ENCODE measurements around the gene FAM221A. TPM values are rescaled to one million over a fixed set of nuclear protein-coding genes. Genes with fewer than 3 reads are reported as not detected.

Gene FAM221A
- total RNA-seq, 1 donor from 2014 or later: 11.1 TPM

DNA sequence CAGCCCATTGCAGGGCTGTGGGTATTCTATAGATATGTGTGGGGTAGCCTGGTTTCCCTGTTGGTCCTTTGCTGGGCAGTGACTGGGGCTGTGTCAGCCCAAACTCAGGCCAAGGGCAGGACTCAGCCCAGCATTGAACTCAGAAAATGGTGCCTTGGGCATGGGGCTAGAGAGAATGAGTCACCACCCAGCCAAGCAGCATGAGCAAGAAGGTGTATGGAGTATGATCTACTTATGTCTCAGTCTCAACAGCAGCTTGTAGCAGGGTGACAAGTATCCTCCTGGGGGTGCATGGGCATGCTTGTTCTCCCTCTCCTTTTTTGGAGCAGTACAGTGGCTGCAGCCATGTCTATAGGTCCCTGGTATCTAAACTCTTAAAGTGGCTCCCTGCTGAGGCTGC lies 62.1 kb downstream of the FAM221A start:
- no peaks in the 10 kb centered on the region for H3K4me1 Mint-ChIP-seq
- DNase-seq (ENCODE audit: low read depth, low spot score): no peak
- peaks cover 9% of the 10 kb centered on the region for H3K36me3 Mint-ChIP-seq (ENCODE audit: low read depth)
- no peak overlapping the region for H3K4me3 Mint-ChIP-seq
- no peaks in the 10 kb centered on the region for H3K27me3 Mint-ChIP-seq (ENCODE audit: low read depth)
- peaks cover 20% of the 10 kb centered on the region for H3K9me3 Mint-ChIP-seq
- H3K27ac Mint-ChIP-seq (ENCODE audit: unreplicated experiment): no peak overlapping the region
- TF ChIP-seq CTCF (conservative IDR thresholded peaks at IDR 0.05): no peak

DNA sequence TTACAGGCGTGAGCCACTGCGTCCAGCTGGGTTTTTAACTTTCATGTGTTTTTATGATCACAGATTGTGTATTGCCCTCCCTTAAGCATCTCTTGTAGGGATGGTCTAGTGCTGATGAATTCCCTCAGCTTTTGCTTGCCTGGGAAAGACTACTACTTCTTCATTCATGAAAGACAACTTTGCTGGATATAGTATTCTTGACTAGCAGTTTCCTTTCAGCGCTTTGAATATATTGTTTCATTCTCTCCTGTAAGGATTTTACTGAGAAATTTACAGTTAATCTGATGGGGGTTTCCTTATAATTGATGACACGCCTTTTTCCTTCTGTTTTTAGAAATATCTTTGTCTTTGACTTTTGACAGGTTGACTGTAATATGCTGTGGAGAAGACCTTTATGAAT lies 63.2 kb downstream of the FAM221A start:
- H3K27me3 Mint-ChIP-seq (ENCODE audit: low read depth): no peaks in the 10 kb centered on the region
- H3K4me1 Mint-ChIP-seq: no peaks in the 10 kb centered on the region
- H3K36me3 Mint-ChIP-seq (ENCODE audit: low read depth): peaks cover 9% of the 10 kb centered on the region
- H3K4me3 Mint-ChIP-seq: no peak overlapping the region
- DNase-seq (ENCODE audit: low read depth, low spot score): no peak
- no peak for TF ChIP-seq CTCF (conservative IDR thresholded peaks at IDR 0.05)
- H3K9me3 Mint-ChIP-seq: peaks cover 20% of the 10 kb centered on the region
- H3K27ac Mint-ChIP-seq (ENCODE audit: unreplicated experiment): no peak overlapping the region

DNA sequence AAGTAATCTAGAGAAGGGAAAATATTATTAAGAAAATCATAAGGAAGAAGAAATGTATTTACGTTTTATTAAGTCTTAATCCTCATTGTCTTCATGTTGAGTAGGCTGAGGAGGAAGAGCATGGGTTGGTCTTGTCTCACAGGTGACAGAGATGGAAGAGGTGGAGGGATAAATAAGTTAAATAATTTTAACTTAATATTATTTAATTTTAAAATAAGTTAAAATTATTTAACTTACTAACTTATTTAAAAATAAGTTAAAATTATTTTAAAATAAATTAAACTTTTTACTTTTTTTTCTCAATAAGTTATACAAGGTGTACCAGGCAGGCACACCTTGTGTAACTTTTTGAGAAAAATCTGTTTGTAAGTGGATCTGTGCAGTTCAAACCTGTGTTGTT lies 66.6 kb downstream of the FAM221A start:
- H3K27ac Mint-ChIP-seq (ENCODE audit: unreplicated experiment): no peak overlapping the region
- no peak for DNase-seq (ENCODE audit: low read depth, low spot score)
- no peaks in the 10 kb centered on the region for H3K27me3 Mint-ChIP-seq (ENCODE audit: low read depth)
- TF ChIP-seq CTCF (conservative IDR thresholded peaks at IDR 0.05): no peak
- H3K36me3 Mint-ChIP-seq (ENCODE audit: low read depth): peaks cover 9% of the 10 kb centered on the region
- H3K9me3 Mint-ChIP-seq: peaks cover 26% of the 10 kb centered on the region
- no peaks in the 10 kb centered on the region for H3K4me1 Mint-ChIP-seq
- H3K4me3 Mint-ChIP-seq: no peak overlapping the region

- Mint-ChIP-seq H3K4me1 (no peaks in the 10 kb centered on the region), H3K27ac (ENCODE audit: unreplicated experiment) (no peak overlapping the region), H3K36me3 (ENCODE audit: low read depth) (peaks cover 4% of the 10 kb centered on the region), H3K27me3 (ENCODE audit: low read depth) (no peaks in the 10 kb centered on the region), H3K9me3 (peaks cover 19% of the 10 kb centered on the region), H3K4me3 (no peak overlapping the region)
- TF ChIP-seq CTCF (conservative IDR thresholded peaks at IDR 0.05): no peak
- no peak for DNase-seq (ENCODE audit: low read depth, low spot score)
These were observed 71.9 kb downstream of the FAM221A start for GRCh38 chr7:23751852-23752251.

Other genes starting within 250 kb of the FAM221A start
- 117 and 118 TPM in 2 replicates for gene IGF2BP3, start 209.7 kb upstream of the FAM221A start, total RNA-seq
- gene TRA2A, start 148.2 kb upstream of the FAM221A start, total RNA-seq: 120 and 132 TPM in 2 replicates
- gene CCDC126, start 82.8 kb upstream of the FAM221A start, total RNA-seq: 7.3 and 9.5 TPM in 2 replicates
- gene STK31, start 30.0 kb downstream of the FAM221A start, total RNA-seq: 0.58 and 0.82 TPM in 2 replicates

All from neural crest cell (in vitro differentiated cells).